Measurements from ENCODE around the gene VPS37C.

VPS37C gene

GRCh38 chr11:61119055-61119454, 42.2 kb downstream of the VPS37C start:
- TF ChIP-seq CTCF (IDR thresholded peaks at IDR 0.05; ENCODE audit: low read depth, low read length): no peak
- H3K4me3 ChIP-seq (ENCODE audit: low read depth, low read length): no peak overlapping the region

- TF ChIP-seq CTCF (IDR thresholded peaks at IDR 0.05; ENCODE audit: low read depth, low read length): no peak
- no peak overlapping the region for H3K4me3 ChIP-seq (ENCODE audit: low read depth, low read length)
These were observed 42.8 kb downstream of the VPS37C start for GRCh38 chr11:61118406-61118805.

GRCh38 chr11:61118004-61118403, 43.2 kb downstream of the VPS37C start:
- no peak overlapping the region for H3K4me3 ChIP-seq (ENCODE audit: low read depth, low read length)
- TF ChIP-seq CTCF (IDR thresholded peaks at IDR 0.05; ENCODE audit: low read depth, low read length): no peak

GRCh38 chr11:61117168-61117520, 44.1 kb downstream of the VPS37C start:
- TF ChIP-seq CTCF (IDR thresholded peaks at IDR 0.05; ENCODE audit: low read depth, low read length): no peak
- no peak overlapping the region for H3K4me3 ChIP-seq (ENCODE audit: low read depth, low read length)

GRCh38 chr11:61116426-61117167, 44.6 kb downstream of the VPS37C start:
- H3K4me3 ChIP-seq (ENCODE audit: low read depth, low read length): no peak overlapping the region
- no peak for TF ChIP-seq CTCF (IDR thresholded peaks at IDR 0.05; ENCODE audit: low read depth, low read length)

GRCh38 chr11:61115498-61116224, 45.6 kb downstream of the VPS37C start:
- H3K4me3 ChIP-seq (ENCODE audit: low read depth, low read length): no peak overlapping the region
- TF ChIP-seq CTCF (IDR thresholded peaks at IDR 0.05; ENCODE audit: low read depth, low read length): no peak

GRCh38 chr11:61114913-61115312, 46.3 kb downstream of the VPS37C start:
- TF ChIP-seq CTCF (IDR thresholded peaks at IDR 0.05; ENCODE audit: low read depth, low read length): no peak
- no peak overlapping the region for H3K4me3 ChIP-seq (ENCODE audit: low read depth, low read length)

All from WI38 (cell line).